ENCODE results near the gene RALGPS1.

DNA sequence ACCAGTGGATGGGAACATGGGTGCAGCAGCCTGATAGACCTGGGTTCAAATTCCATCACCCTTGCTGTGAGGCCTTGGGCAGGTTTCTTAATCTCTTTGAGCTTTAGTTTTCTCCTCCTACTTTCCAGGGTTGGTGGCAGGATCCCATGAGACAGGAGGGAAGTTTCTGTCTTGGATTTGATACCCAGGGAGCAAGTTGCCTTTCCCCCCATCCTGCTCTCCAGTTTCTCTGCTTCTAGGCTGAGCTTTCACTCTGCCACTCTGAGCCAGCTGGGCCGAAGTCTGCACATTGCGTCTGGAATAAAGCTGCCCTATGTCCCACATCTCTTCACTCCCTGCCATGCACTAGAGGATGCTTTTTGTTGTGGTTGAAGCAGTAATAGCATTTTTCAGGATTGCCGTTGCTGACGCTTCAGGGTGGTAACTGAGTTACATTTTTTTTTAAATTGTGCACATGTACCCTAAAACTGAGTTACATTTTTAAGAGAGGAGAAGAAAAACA lies 248.3 kb downstream of the RALGPS1 start:
- TF ChIP-seq, protein P1, sequence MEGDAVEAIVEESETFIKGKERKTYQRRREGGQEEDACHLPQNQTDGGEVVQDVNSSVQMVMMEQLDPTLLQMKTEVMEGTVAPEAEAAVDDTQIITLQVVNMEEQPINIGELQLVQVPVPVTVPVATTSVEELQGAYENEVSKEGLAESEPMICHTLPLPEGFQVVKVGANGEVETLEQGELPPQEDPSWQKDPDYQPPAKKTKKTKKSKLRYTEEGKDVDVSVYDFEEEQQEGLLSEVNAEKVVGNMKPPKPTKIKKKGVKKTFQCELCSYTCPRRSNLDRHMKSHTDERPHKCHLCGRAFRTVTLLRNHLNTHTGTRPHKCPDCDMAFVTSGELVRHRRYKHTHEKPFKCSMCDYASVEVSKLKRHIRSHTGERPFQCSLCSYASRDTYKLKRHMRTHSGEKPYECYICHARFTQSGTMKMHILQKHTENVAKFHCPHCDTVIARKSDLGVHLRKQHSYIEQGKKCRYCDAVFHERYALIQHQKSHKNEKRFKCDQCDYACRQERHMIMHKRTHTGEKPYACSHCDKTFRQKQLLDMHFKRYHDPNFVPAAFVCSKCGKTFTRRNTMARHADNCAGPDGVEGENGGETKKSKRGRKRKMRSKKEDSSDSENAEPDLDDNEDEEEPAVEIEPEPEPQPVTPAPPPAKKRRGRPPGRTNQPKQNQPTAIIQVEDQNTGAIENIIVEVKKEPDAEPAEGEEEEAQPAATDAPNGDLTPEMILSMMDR (IDR thresholded peaks at IDR 0.05): no peak
- TF ChIP-seq POLR2A (IDR thresholded peaks at IDR 0.05): no peak
